Skin epidermis (tissue), 12 donors: ENCODE data around the gene ZFP36L2.
A peak's percentile ranks its signal among the peaks of the same experiment; 100 is the strongest.
"Not testable (repeated sequence)": the region's sequence is repeated elsewhere in the genome, so short reads cannot be mapped to it uniquely, and the experiment has no call there.

Experiments
- H3K27ac ChIP-seq, 21 experiments: fragments of 200-600 bp; sonication (generic) in 11 of 21; one replicate each; pipeline ENCODE4 v1.5.0; 2020; ENCODE audit warnings: mild to moderate bottlenecking in 3 of 21, inconsistent platforms in 2 of 21, moderate library complexity in 2 of 21
- H3K4me3 ChIP-seq, 7 experiments: fragments of 200-600 bp; sonication (generic) in 2 of 7; one replicate each; pipeline ENCODE4 v1.5.0; 2020; ENCODE audit warnings: inconsistent platforms in 2 of 7, mild to moderate bottlenecking in 2 of 7, moderate library complexity in 1 of 7

Gene ZFP36L2

GRCh38 chr2:43194121-43194869 lies 32.1 kb downstream of the ZFP36L2 start:
- Histone ChIP-seq H3K27ac (peak overlapping the region in 15 of 21 experiments; percentile 20 to 93 (median 44)), H3K4me3 (no peak overlapping the region)

DNA sequence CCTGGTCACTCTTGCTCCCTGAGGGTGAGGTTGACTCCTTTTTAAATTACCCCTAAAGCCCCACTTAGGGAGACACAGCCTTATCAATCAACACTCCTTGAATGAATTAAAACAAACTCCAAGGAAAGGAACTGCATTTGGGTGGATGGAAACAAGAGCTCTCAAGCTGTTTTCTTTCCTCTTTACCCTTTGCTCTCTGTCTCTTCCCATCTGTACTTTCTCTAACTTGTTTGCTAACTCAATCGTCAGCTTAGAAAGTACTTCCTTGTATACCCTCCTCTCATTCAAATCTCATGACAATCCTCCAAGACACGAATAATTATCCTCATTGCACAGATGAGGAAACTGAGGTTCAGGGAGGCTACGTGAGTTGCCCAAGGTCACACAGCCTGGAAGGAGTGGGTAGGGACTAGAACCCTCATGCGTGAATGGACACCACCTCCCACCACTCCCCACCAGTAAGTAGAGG lies 32.7 kb downstream of the ZFP36L2 start:
- peak overlapping the region in 9 of 21 experiments; percentile 20 to 93 (median 83) for H3K27ac ChIP-seq
- no peak overlapping the region for H3K4me3 ChIP-seq

- peak overlapping the region in 8 of 21 experiments; percentile 7 to 93 (median 56) for H3K27ac ChIP-seq
- H3K4me3 ChIP-seq: no peak overlapping the region
Observed at GRCh38 chr2:43192744-43193651, 33.4 kb downstream of the ZFP36L2 start.

- Histone ChIP-seq H3K27ac (peak overlapping the region in 1 of 21 experiments; percentile 16), H3K4me3 (no peak overlapping the region)
Observed at GRCh38 chr2:43191947-43192516, 34.4 kb downstream of the ZFP36L2 start.

GRCh38 chr2:43190311-43191052 lies 35.9 kb downstream of the ZFP36L2 start:
- Histone ChIP-seq H3K4me3 (no peak overlapping the region), H3K27ac (no peak overlapping the region)

- H3K4me3 ChIP-seq, H3K27ac ChIP-seq: not testable (repeated sequence)
Observed at GRCh38 chr2:43189861-43190260, 36.5 kb downstream of the ZFP36L2 start.

DNA sequence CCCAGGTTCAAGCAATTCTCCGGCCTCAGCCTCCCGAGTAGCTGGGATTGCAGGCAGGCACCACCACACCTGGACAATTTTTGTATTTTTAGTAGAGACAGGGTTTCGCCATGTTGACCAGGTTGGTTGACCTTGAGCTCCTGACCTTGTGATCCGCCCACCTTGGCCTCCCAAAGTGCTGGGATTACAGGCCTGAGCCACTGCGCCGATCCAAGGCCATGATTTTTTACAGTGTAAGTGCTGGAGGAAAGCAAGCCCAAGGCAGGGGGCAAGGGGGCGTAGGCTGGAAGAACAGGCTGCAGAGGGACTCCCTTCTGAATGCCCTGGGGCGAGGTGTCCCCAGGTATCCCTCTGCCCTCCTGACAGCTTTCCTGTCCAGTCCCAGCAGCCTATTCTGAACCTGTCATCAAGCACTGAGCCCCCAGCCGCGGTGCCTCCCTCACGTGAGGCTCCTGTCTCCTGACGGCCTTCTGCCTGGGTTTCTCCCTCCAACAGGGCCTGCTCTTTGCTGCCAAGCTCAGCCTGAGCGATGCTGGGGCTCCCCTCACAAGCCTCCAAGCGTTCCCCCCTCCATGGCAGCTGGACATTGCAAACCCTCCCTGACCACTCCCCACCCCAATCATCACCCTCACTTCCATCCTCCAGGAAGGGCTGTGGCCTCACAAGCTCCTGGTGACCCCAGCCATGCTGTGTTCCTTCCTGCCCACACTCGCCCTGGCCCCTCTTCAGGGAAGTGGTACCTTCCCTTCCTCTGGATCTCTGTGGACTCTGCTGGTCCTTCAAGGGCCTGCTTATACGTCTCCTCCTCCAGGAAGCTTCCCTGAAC lies 37.6 kb downstream of the ZFP36L2 start:
- Histone ChIP-seq H3K27ac (no peak overlapping the region), H3K4me3 (no peak overlapping the region)

GRCh38 chr2:43186679-43187374 lies 39.6 kb downstream of the ZFP36L2 start:
- Histone ChIP-seq H3K27ac (peak overlapping the region in 5 of 21 experiments; percentile 16 to 61 (median 42)), H3K4me3 (no peak overlapping the region)

- Histone ChIP-seq H3K4me3 (no peak overlapping the region), H3K27ac (peak overlapping the region in 5 of 21 experiments; percentile 16 to 61 (median 42))
Observed at GRCh38 chr2:43186321-43186678, 40.1 kb downstream of the ZFP36L2 start.

- Histone ChIP-seq H3K27ac (peak overlapping the region in 7 of 21 experiments; percentile 2 to 65 (median 14)), H3K4me3 (no peak overlapping the region)
Observed at GRCh38 chr2:43185146-43185545, 41.3 kb downstream of the ZFP36L2 start.

- no peak overlapping the region for H3K4me3 ChIP-seq
- H3K27ac ChIP-seq: peak overlapping the region in 5 of 21 experiments; percentile 2 to 65 (median 54)
Observed at GRCh38 chr2:43184339-43184895, 42.0 kb downstream of the ZFP36L2 start.

DNA sequence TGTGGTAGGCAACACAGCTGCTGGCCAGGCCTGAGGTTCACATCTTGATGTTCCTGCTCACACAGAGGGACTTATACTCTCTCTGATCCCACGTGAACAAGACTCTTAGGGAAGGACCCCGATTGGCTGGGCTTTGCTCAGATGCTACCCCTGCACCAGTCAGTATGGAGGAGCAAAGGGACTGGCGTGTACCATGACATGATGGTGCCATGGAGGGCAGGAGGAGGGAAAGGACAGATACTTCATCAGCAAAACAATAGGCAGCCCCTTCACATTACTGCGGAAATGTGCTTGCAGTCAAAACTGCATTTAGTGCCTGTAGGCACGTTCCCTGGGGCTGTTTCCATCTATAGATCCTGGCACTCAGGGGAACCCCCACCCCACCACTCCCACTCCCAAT lies 42.7 kb downstream of the ZFP36L2 start:
- Histone ChIP-seq H3K4me3 (no peak overlapping the region), H3K27ac (peak overlapping the region in 1 of 21 experiments; percentile 54)

DNA sequence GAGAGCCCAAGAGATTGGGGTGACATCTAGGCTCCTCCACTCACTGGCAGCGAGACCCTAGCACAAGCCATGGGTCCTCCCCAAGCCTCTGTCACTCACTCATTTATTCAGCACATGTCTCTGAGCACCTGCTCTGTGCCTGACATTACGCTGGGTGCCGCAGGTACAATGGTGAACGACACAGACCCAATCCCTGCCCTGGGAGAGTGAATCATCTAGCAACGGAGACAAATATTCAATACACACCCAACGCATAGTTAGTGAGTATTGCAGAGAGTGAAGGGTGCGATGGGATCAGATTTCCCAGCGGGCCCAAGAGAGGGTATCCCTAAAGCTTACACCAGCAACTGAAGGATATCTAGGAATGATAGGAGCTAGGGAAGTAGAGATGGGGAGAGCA lies 45.5 kb downstream of the ZFP36L2 start:
- peak overlapping the region in 11 of 21 experiments; percentile 12 to 91 (median 79) for H3K27ac ChIP-seq
- H3K4me3 ChIP-seq: no peak overlapping the region

DNA sequence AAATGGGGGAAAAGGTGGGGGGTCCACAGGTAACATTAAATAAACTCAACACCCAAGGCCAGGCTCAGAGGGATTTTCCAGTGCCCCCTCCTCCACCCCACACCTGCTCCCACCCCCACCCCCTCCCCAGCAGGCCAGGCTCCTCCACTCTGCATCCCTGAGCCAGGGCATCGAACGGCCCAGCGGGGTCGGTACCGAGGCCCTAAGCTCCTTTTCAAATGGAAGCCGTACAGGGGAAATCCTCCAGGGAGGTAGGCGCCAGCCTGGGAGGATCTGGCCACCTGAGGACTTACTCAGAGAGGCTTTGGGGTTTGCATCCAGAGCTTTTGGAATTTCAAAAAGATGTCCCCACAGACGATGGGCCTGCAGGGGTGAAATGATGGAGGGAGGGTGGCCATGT lies 46.5 kb downstream of the ZFP36L2 start:
- no peak overlapping the region for H3K4me3 ChIP-seq
- H3K27ac ChIP-seq: peak overlapping the region in 15 of 21 experiments; percentile 79 to 95 (median 87)

DNA sequence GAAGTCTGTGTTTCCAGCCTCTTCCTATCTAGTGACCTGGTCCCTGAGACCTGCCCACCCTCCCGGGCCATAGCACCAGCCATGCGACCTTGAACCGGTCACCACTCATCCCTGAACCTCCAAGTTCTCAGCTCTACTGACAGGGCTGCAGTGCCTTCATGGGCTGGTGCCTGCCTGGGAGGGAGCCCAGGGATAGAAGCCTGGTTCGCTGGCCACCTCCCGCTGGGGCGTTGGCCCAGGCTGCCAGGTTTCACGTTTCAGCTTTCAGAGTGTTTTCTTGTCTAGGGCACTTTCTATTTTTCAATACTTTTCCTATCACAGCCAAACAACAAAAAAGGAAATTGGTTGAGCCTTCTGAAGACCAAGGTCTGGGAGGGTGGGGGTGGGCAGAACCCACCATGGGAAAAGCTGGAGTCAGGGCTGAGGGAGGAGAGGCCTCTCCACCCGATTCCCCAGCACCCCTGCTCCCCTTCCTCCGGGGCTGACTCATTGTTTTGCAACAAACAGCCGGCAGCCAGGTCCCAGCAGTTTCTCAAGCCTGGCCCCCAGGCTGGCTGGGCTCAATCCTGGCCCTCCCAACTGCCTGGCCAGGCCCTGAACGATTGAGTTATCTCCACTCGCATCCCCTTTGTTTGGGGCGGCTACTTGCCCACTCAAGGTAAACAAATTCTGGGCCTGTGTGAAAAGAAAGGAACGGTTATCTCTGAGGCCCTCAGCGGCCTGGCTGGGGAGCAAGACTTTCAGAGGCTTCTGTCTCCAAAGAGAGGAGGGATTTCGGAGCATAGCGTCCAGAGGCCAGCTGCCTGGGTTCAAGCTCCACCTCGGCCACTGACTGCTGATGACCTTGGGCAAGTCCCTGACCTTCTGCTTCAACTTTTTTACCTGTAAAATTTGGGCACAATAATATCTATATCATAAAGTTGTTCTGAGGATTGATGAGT lies 47.5 kb downstream of the ZFP36L2 start:
- Histone ChIP-seq H3K4me3 (no peak overlapping the region), H3K27ac (peak overlapping the region in 20 of 21 experiments; percentile 39 to 95 (median 85))

GRCh38 chr2:43178055-43178598 lies 48.3 kb downstream of the ZFP36L2 start:
- Histone ChIP-seq H3K4me3 (no peak overlapping the region), H3K27ac (peak overlapping the region in 20 of 21 experiments; percentile 39 to 95 (median 85))
